Karpas-422 (cell line): ENCODE results near the gene PHETA1. TPM values are rescaled to one million over a fixed set of nuclear protein-coding genes. Genes with fewer than 3 reads are reported as not detected.

Source experiments
- DNase-seq: peaks from one replicate; pipeline ENCODE4 v3.0.0-alpha.2; 2015
- H2AFZ ChIP-seq: fragments of 200-600 bp; sonication (generic); 2 replicates; pipeline ENCODE4 v1.6.1; 2014; ENCODE audit warnings: antibody characterized with exemption, low read length, mixed read lengths
- H3K27ac ChIP-seq: fragments of 200-600 bp; sonication (generic); 2 replicates; pipeline ENCODE4 v1.5.1; 2014; ENCODE audit warnings: mild to moderate bottlenecking, low read length, moderate library complexity
- H3K27me3 ChIP-seq: fragments of 200-600 bp; sonication (generic); 2 replicates; pipeline ENCODE4 v1.6.1; 2014; ENCODE audit warnings: low read length, mixed read lengths
- H3K36me3 ChIP-seq: fragments of 200-600 bp; sonication (generic); 2 replicates; pipeline ENCODE4 v1.6.1; 2014; ENCODE audit warnings: low read length, mixed read lengths; ENCODE audit not compliant: insufficient read depth
- H3K4me1 ChIP-seq: fragments of 200-600 bp; sonication (generic); 2 replicates; pipeline ENCODE4 v1.6.1; 2014; ENCODE audit warnings: mild to moderate bottlenecking, low read length, mixed read lengths
- H3K4me2 ChIP-seq: fragments of 200-600 bp; sonication (generic); 2 replicates; pipeline ENCODE4 v1.6.1; 2014; ENCODE audit warnings: low read length, low read depth, mild to moderate bottlenecking; ENCODE audit not compliant: poor library complexity, severe bottlenecking
- H3K4me3 ChIP-seq: fragments of 200-600 bp; sonication (generic); 2 replicates; pipeline ENCODE4 v1.5.1; 2014; ENCODE audit warnings: mild to moderate bottlenecking, antibody characterized with exemption, low read length, mixed read lengths
- H3K79me2 ChIP-seq: fragments of 200-600 bp; sonication (generic); 2 replicates; pipeline ENCODE4 v1.6.1; 2014; ENCODE audit warnings: mild to moderate bottlenecking, low read length, mixed read lengths
- H3K9ac ChIP-seq: fragments of 200-600 bp; sonication (generic); 2 replicates; pipeline ENCODE4 v1.6.0; 2014; ENCODE audit warnings: low read length
- H3K9me2 ChIP-seq: fragments of 200-600 bp; sonication (generic), shearing (Covaris generic); replicated peaks from 2 replicates; pipeline ENCODE4 v1.6.0; 2014; ENCODE audit warnings: mild to moderate bottlenecking, low read length, moderate library complexity; ENCODE audit not compliant: insufficient read depth
- H3K9me3 ChIP-seq: fragments of 300-700, 200-600 bp; sonication (generic); 2 replicates; pipeline ENCODE4 v1.6.1; 2014; ENCODE audit warnings: low read length, mixed read lengths
- H4K20me1 ChIP-seq: fragments of 200-600 bp; sonication (generic); 2 replicates; pipeline ENCODE4 v1.6.1; 2014; ENCODE audit warnings: mild to moderate bottlenecking, antibody characterized with exemption, low read length, low read depth; ENCODE audit not compliant: insufficient read depth
- total RNA-seq: library from RNA; depleted of rRNA; stranded (reverse); fragments of >200 nt; shearing (Covaris generic); gene quantifications from 2 replicates; pipeline ENCODE4 v1.2.3, GENCODE V29; 2014; ENCODE audit warnings: low replicate concordance

Gene PHETA1
- total RNA-seq, 1 experiment from 2014 or later: 0.11 TPM

DNA sequence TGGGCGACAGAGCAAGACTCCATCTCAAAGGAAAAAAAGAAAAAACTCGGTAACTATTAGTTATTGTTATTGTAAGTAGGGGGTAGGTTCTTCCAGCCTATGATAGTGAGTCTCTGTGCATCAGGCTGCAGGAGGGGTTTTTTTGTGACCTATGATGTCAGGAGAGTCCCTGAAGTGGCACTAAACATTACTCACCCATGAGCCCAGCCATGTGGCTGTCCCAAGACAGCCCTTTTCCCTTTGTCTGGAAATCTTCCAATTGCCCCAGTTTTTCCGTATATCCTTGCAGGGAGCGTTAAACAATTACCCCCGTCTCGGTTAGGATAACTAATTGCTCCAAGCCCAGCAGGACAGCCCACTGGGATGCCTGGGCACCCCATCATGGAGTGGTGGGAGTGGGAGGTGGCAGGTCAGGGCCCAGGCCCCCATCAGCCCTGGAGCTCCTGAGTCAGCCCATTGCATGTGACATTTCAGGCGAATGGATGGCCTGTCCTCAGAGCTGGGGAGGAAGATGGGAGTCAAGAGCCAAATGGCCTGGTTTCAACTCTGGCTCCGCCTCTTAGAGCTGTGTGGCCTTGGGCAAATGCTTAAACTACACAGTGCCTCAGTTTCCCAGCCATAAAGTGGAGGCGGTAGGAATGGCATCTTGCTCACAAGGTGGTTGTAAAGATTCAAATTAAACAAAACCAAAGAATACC, 16.4 kb downstream of the PHETA1 start:
- Histone ChIP-seq H3K4me2 (no peak overlapping the region), H3K36me3 (no peaks in the 10 kb centered on the region), H3K27me3 (no peaks in the 10 kb centered on the region), H3K9me2 (no peaks in the 10 kb centered on the region), H4K20me1 (no peaks in the 10 kb centered on the region), H3K27ac (no peak overlapping the region), H3K4me3 (no peak overlapping the region), H3K79me2 (no peaks in the 10 kb centered on the region), H2AFZ (no peak overlapping the region), H3K9me3 (peaks cover 4% of the 10 kb centered on the region; the same call in 1 of the 2 replicates), H3K4me1 (peaks cover 8% of the 10 kb centered on the region), H3K9ac (no peak overlapping the region)
- DNase-seq: no peak

DNA sequence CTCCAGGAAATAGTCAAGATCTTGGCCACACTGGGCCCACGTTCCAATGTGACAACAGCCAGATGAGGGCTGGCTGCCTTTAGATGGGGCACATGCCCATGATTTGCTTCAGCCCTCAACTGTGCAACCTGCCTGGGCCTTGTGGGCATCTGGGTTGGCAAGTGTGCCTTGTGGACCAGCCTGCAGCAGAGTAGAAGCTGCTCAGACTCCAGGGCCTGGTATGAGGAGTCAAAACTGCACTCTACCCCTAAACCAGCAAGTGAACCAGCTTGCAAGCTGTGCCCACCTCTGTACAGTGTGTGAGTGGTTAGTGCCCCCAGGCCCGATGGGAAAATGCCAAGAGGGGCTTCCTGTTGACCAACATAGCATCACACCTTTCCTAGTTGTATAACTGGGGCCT, 17.9 kb downstream of the PHETA1 start:
- Histone ChIP-seq H3K9ac (no peak overlapping the region), H3K27ac (no peak overlapping the region), H3K4me3 (no peak overlapping the region), H3K27me3 (no peaks in the 10 kb centered on the region), H3K4me1 (peaks cover 8% of the 10 kb centered on the region), H3K4me2 (no peak overlapping the region), H3K9me3 (peaks cover 4% of the 10 kb centered on the region; the same call in 1 of the 2 replicates), H2AFZ (no peak overlapping the region), H3K79me2 (no peaks in the 10 kb centered on the region), H3K9me2 (no peaks in the 10 kb centered on the region), H4K20me1 (no peaks in the 10 kb centered on the region), H3K36me3 (no peaks in the 10 kb centered on the region)
- DNase-seq: no peak

DNA sequence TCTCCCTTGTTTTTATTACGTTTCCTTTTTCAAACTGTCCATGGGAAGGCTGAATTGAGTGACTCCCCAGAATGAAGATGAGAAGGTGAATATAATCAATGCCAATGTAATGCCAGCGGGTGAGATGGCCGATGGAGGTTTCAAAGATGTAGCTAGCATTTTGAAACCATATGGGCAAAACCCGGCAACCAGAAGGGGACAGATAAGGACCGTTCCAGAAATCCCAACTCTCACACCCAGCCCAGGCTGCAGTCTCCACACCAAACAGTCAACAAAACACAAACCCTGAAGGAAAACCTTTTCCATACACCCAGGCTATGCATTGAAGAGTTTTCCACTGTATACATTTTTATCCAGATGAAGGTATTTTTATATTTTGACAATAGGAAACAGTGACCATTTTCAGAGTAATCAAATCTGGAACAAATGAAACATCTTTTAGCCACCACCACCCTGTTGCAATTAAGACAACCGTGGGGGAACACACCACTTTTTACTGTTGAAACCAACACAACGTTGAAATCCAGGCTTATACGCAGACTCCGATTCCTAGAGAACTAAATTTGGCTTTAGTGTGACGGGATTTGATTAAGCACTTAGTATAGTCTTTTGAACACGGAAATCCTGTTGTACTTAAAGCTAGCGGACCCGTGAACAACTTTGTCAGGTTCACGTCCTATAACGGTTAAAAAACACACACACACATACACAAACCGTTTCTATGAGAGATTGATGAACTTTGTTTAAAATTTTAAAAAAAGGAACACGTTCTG, 19.0 kb downstream of the PHETA1 start:
- no peak overlapping the region for H3K9ac ChIP-seq

DNA sequence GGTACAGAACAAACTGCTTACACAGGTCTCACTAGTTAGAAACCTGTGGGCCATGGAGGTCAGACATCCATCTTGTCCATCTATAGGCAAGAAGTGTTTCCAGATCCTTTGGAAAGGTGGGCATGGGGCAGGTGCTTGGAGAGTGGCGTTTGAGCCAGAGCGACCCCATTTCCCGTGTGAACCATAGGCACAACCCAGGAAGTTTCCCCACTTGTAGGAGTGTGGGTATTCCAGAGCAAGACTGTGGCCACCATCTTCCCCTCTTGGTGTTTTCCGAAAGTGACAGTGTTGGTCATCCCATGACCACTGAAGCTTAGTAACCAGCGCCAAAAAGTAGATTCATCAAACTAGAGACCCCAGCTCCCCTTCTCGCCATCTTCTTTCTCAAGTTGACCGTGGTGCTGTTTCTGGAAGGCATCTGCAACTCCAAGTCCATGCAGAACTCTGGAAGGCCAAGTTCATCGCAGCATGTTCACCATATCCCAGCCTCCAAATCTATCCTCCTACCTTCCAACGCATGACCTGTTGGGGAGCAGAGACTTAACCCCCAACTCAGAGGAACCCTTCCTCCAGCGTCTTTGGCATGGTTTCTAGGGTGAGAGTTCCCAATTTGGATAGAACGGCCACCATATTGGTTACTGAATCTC, 19.7 kb downstream of the PHETA1 start:
- DNase-seq: no peak

More for the DNA sequence above, 19.0 kb downstream of the PHETA1 start:
- Histone ChIP-seq H4K20me1 (no peaks in the 10 kb centered on the region), H3K4me2 (no peak overlapping the region), H3K27ac (no peak overlapping the region), H3K9me3 (peaks cover 4% of the 10 kb centered on the region; the same call in 1 of the 2 replicates), H3K4me3 (no peak overlapping the region), H3K27me3 (no peaks in the 10 kb centered on the region), H2AFZ (no peak overlapping the region), H3K79me2 (no peaks in the 10 kb centered on the region), H3K9me2 (no peaks in the 10 kb centered on the region), H3K4me1 (peaks cover 1% of the 10 kb centered on the region), H3K36me3 (no peaks in the 10 kb centered on the region)
- no peak for DNase-seq

DNA sequence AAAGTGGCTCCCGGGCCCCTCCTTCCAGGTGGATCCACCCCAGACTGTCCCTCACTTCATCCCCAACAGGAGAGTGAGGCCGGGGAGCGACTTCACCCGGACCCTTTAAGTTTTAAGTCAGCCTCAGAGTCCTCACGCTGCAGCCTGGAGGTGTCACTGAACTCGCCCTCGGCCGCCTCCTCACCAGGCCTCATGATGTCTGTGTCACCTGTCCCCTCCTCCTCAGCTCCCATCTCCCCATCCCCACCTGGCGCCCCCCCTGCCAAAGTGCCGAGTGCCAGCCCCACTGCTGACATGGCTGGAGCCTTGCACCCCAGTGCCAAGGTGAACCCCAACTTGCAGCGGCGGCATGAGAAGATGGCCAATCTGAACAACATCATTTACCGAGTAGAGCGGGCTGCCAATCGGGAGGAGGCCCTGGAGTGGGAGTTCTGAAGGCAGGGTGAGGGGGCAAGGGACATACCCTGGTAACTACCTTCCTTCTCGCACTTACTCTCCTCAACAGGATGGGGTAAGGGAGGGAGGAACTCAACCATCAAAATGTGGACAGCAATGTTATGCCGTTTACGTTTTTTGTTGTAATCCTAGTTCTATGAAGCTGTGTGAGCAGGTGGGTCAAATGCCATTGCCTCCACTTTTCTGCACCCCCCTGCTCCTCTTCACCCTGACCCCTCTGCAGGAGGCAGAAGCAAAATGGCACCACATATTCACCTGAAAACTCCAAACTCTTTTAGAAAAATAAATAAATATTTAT, 20.8 kb downstream of the PHETA1 start:
- H3K4me3 ChIP-seq: no peak overlapping the region
- no peak overlapping the region for H2AFZ ChIP-seq
- H3K9ac ChIP-seq: no peak overlapping the region
- no peaks in the 10 kb centered on the region for H4K20me1 ChIP-seq
- no peaks in the 10 kb centered on the region for H3K9me2 ChIP-seq
- H3K27ac ChIP-seq: no peak overlapping the region
- no peak overlapping the region for H3K4me2 ChIP-seq
- H3K79me2 ChIP-seq: no peaks in the 10 kb centered on the region
- no peaks in the 10 kb centered on the region for H3K36me3 ChIP-seq
- H3K27me3 ChIP-seq: no peaks in the 10 kb centered on the region
- H3K4me1 ChIP-seq: no peaks in the 10 kb centered on the region
- DNase-seq: no peak
- H3K9me3 ChIP-seq: peaks cover 4% of the 10 kb centered on the region; the same call in 1 of the 2 replicates

More for the DNA sequence above, 19.7 kb downstream of the PHETA1 start:
- H3K9me2 ChIP-seq: no peaks in the 10 kb centered on the region
- no peak overlapping the region for H2AFZ ChIP-seq
- no peaks in the 10 kb centered on the region for H3K36me3 ChIP-seq
- no peak overlapping the region for H3K9ac ChIP-seq
- no peak overlapping the region for H3K4me3 ChIP-seq
- no peaks in the 10 kb centered on the region for H3K79me2 ChIP-seq
- H3K27me3 ChIP-seq: no peaks in the 10 kb centered on the region
- no peak overlapping the region for H3K27ac ChIP-seq
- H3K9me3 ChIP-seq: peaks cover 4% of the 10 kb centered on the region; the same call in 1 of the 2 replicates
- H4K20me1 ChIP-seq: no peaks in the 10 kb centered on the region
- no peaks in the 10 kb centered on the region for H3K4me1 ChIP-seq
- H3K4me2 ChIP-seq: no peak overlapping the region

DNA sequence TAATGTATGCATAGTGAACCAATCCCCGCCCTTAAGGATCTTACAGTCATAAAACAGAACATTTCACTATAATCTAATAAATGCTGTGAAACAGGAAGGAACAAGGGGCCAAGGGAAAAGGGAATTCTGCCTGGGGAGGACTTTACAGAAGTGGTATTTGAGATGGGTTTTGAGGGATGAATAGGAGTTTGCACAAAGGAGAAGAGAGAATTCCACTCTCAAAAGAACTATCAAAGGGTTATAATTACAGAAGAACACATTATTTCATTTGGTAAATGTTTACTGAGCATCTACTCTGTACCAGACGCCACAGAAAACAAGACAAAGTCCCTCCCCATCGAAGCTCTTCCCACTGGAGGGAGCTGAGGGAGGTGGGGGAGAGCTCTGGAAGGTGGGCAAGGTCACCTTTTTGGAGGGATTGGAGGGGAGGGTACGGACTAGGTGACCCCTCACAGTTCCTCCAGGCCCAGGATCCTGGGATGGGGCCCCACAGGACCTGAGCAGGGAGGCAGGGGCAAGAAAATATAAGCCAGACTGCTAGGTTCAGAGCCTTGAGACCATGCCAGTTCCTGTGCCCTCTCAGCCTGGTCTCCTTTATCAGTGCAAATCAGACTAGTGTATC, 24.5 kb downstream of the PHETA1 start:
- Histone ChIP-seq H3K9ac (no peak overlapping the region), H3K36me3 (no peaks in the 10 kb centered on the region), H3K4me2 (no peak overlapping the region), H3K79me2 (no peaks in the 10 kb centered on the region), H4K20me1 (no peaks in the 10 kb centered on the region), H3K27me3 (no peaks in the 10 kb centered on the region), H3K4me3 (no peak overlapping the region), H3K27ac (no peak overlapping the region), H3K9me2 (no peaks in the 10 kb centered on the region), H3K4me1 (no peaks in the 10 kb centered on the region), H3K9me3 (peaks cover 4% of the 10 kb centered on the region; the same call in 1 of the 2 replicates), H2AFZ (no peak overlapping the region)
- DNase-seq: no peak

DNA sequence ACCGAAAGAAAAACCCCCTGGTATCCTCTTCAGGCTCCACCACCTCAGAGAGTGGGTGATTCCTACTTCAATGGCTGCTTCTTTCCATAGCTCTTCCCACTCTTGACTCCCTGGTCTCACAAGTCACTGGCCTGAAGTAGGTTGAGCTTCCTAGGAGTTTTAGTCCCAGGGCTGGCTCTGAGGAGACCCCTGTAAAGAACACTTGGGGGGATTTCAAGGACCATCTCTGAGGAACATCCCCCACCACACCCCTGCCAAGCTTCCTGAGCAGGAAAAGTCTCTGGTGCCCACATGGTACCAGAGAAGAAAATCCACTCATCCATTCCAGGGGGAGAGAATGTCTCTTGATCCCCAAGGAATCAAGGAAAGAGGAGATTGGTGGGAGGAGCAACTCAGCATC, 25.7 kb downstream of the PHETA1 start:
- Histone ChIP-seq H3K27me3 (no peaks in the 10 kb centered on the region), H3K36me3 (no peaks in the 10 kb centered on the region), H4K20me1 (no peaks in the 10 kb centered on the region), H3K4me2 (no peak overlapping the region), H3K79me2 (no peaks in the 10 kb centered on the region), H3K4me1 (no peaks in the 10 kb centered on the region), H3K9me3 (no peaks in the 10 kb centered on the region; the same call in 1 of the 2 replicates), H3K27ac (no peak overlapping the region), H3K4me3 (no peak overlapping the region), H2AFZ (no peak overlapping the region), H3K9ac (no peak overlapping the region), H3K9me2 (no peaks in the 10 kb centered on the region)
- DNase-seq: no peak
